Stimulated activated CD4-positive, alpha-beta T cell treated with anti-CD3 and anti-CD28 coated beads, Interleukin-1b, Interleukin-23, amount 100 ng/mL, for 48 hours (primary cell): ENCODE measurements around the gene CLDND1.
"Not testable (repeated sequence)": the region's sequence is repeated elsewhere in the genome, so short reads cannot be mapped to it uniquely, and the experiment has no call there.

Experiments
- DNase-seq: peaks from one replicate; pipeline ENCODE4 v3.0.0-alpha.2; 2020

The CLDND1 gene

DNA sequence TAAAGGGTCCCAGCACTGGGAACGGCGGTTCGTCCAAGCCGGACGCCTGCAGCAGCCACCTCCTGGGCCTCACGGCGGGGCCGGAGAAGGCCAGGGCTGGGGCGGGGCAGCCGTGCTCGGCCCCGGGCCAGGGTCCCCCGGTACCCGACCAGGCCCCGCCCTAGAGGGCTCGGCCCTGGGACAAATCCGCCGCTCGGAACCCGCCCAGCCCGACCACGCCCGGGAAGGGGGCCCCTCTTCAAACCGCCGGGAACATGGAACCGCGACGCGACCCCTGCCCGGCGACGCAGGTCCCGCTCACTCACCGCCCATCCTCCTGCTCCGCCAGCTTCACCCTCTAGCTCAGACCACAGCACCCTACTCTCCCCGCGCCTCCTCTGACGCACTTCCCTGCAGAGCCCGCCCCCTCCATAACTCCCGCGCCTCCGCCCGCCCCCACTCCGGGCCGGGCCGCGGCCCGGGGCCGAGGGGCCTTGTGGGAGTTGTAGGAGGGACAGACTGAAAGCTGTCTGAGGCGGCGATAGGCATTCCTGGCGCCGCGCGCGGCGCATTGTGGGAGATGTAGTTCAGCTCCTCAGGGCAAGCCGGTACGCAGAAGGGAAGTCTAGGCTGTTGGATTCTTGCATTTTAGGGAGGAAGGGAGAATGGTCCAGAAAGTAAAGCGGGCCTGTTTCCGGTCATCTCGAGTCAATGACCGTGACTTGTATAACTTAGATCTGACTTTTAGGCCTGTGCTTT, at the start of gene CLDND1:
TSS of gene CLDND1 (minus strand) at position 359 of the 738 bp plus-strand sequence. CDS start 1,478 bp downstream, outside the sequence.
- DNase-seq, result peak; percentile 95

DNA sequence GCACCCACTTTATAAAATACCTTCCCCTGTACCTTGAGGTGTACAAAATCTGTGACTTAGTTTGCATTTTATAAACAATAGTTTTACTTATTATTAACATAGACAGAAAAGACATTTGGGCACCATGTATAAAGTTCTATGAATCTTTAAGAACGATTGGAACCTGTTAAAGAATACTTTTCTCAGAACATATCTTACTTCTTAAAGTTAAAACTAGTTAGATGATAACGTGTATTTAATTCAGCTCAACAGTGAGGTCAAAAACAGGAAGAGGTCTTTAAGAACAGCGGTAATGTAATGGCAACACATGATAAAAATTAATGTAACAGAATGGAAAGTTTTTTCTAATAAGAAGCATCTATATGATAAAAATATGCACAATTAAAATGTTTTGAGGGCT, 45.7 kb upstream of the CLDND1 start:
- DNase-seq, result no peak

DNA sequence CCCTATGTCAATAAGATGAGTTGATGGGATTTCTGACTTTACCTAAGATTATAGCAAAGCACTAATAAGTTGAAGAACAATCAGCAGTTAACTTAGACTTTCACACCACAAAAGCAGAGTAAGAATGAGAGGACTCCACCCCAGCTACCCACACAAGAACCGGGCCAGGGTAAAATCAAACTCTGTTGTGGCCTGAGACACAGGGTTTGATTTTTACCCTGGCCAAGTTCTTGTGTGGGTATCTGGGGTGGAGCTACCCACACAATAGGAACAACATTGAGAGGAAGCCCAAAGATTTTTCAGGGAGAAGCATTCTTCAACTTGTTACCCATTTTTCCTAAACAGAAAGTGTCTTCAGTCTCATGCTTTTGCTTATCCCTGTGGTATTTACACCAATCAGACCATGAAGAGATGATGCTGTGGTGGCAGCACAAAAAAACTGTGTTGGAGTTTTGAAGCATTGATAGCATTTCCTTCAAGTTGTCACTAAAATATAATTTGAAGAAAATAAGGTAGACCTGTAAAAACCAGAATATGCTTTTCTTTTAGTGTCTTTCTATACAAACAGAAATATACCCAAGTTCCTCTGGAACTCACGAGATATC, 45.1 kb upstream of the CLDND1 start:
- no peak for DNase-seq

DNA sequence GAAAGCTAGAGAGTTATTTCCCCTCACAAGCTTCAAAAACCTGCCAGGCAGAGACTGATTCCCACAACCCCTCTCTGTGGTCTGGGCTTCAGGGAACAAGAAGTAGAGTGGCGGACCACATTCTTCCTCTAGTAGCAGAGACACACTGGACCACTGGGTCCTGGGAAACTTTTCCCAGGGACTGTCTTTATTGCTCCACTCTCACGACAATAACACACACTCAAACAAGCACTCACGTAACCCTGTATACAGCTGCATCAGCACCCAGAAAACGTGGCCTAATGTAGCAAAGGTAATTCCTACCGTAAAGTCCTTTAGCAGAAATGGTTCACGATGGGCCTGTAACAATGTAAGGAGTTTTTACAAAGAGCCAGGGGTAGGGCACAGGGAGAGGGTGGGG, 43.1 kb upstream of the CLDND1 start:
- no peak for DNase-seq

DNA sequence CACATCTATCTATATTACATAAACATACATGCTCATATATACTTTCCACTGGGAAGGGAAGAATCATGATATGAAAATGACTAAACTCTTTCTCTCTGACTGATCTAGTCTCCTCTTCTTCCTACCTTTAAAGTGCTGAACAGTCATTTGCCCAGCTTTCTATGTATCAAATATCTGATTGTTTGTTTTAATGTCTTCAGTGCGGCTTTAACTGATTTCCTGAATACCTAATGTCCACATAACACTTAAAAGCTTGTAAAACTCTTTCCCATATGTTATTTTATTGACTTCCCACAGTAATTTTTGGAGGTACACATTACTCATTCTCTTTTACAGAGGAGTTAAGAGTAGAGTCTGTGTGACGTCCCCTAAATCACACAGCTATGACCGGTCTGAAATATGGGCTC, 42.5 kb upstream of the CLDND1 start:
- DNase-seq, result no peak

DNA sequence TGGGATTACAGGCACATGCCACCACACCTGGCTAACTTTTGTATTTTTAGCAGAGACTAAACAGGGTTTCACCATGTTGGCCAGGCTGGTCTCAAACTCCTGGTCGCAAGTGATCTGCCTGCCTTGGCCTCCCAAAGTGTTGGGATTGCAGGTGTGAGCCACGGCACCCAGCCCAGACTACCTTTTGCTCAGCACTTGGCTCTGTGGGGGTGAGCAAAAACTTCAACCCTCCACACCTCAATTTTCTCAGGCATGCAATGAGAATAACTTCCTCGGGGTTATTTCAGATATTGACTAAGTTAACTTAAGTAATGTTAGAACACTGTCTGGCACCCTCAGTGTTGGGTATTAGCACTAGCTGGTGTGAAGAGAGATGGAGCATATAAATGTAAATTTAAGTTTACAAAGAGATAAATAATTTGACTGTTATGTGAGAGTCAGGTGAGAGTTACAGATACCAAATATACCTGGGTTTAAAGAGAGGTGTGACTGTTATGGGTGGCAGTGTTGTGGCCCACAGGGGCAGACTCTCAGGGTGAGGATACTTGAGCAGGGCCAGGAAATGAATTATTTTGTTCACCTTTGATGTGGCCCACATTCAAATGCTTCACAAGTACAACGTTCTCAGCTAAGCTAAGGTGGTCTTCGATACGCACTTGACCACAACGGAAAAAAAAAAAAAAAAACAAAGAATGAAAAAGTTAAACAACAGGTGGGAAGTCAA, 41.7 kb upstream of the CLDND1 start:
- no peak for DNase-seq

DNA sequence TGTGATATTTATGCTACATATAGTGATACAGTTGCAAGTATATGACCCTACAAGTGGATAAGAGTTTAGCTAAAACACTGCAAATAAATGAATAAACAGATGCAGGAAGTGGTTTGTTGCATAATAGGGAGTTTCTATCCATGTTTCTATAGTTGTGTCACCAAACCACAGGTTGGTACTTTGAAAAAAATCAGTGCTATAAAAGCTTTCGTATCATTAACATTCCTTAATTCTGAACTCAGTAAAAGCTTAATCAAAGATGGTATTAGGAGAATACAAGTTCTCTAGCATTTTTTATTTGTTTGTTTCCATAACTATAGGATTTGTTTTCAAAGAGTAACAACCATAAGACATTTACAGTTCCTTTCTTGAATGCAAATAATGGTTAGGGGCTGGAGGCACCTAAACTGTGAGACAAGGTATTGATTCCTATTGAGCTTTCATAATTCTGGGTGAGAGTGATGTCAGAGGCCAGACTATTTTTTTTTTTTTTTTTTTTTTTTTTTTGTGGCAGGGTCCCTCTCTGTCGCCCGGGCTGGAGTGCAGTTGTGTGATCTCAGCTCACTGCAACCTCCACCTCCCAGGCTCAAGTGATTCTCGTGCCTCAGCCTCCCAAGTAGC, 41.1 kb upstream of the CLDND1 start:
- DNase-seq, result no peak

DNA sequence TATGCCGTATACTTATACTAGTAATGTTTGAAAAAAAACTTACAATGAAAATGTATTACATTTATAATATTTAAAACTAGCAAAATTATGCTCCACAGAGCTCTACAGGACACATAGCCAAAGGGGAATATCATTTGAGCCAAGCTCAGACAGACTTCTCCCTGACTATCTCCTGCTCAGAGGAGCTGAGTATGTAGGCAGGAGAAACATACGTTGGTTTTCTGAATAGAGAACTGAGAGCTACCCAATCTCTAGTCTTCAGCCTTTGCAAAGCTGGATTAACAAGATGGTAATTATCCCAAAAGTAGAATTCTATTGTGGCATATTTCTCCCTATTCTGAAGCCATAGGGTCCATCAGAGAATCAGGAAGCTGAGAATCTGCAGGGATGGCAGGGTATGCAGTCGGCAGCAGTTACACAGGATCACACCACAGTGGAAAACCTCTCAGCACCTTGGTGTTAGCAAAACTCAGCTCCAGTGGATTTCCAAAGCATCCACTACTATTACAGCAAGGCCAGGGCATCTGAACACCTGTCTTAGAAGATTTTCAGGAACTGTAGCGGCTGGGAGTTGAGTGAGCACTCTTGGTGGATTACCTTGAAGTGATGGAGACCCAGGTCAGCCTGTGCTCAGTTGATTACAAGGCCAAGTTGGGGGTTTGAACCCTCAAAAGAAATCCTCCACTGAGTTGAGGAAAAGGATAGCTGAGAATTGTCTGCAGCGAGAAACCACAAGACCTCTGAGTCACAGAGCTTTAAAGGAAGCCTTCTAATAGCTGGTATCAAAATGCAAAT, 39.2 kb upstream of the CLDND1 start:
- DNase-seq, result no peak

DNA sequence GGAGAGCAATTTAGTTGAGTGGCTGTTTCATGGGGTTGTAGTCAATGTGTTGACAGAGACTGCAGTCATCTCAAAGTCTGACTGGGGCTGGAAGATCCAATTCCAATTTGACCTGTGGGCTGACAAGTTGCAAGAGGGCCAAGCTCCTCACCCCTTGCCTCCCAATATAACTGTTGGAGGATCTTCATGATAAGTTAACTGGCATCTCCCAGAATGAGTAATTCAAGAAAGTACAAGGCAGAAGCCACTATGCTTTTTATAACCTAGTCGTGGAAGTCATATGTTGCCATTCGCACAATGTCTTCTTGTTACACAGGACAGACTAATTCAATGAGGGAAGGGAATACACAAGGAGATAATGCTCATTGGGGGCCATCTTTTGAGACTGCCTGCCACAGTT, 38.2 kb upstream of the CLDND1 start:
- no peak for DNase-seq

DNA sequence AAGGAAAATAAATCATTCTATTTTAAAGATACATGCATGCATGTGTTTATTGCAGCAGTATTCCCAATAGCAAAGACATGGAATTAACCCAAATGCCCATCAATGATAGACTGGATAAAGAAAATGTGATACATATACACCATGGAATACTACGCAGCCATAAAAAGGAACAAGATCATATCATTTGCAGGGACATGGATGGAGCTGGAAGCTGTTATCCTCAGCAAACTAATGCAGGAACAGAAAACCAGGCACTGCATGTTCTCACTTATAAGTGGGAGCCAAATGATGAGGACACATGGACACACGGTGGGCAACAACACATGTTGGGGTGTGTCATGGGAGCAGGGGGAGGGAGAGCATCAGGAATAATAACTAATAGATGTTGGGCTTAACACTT, 37.1 kb upstream of the CLDND1 start:
- DNase-seq, result not testable (repeated sequence)

DNA sequence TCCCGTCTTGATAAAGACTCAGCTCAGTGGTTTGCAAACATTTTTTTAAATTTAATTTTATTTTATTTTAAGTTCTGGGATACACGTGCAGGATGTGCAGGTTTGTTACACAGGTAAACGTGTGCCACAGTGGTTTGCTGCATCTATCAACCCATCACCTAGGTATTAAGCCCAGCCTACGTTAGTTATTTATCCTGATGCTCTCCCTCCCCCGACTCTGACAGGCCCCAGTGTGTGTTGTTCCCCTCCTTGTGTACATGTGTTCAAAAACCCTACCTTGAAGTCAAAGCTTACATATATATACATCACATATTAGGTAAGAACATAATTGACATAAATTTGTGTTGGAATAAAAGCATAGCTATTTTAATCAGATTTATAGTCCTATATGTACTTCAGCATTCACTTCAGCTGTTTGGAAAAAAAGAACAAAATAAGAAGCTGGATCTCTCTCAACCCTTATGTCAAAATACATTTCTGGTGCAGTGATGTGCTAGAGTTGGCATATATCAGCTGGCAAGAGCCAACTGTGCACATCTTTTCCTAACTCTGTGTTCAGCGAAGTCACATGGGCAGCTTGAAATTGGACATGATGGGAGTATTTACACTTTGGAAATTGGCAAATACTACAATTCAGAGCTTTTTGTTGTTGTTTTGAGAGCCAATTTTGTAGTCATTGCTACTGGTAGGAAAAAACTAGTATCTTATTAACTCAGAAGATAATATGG, 35.6 kb upstream of the CLDND1 start:
- DNase-seq, result no peak

DNA sequence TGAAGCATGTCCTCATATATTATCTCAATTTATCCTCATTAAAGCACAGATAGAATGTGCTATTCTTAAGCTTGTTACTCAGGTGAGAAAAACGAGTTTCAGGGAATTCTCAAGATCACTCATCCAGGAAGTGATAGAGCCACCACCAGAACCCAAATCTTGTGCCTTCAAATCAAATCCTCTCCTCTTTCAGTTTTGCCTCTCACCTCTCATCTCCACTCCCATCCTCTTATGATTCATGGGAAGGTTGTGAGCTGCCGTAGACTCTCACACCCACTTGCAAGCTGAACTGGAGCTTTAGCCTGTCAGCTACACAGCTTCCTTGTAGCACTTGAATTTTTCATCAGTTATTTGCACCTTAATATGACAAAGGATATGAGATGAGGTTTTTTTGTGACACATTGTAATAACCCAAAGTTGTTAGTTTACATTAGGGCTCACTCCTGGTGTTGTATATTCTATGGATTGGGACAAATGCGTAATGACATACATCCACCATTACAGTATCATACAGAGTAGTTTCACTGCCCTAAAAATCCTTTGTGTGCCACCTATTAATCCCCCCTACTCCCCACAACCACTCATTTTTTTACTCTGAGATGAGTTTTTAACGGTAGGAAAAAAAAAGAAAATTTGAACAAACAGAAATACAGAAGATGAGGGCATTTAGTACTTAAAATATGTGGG, 34.8 kb upstream of the CLDND1 start:
- peak; percentile 72 for DNase-seq

DNA sequence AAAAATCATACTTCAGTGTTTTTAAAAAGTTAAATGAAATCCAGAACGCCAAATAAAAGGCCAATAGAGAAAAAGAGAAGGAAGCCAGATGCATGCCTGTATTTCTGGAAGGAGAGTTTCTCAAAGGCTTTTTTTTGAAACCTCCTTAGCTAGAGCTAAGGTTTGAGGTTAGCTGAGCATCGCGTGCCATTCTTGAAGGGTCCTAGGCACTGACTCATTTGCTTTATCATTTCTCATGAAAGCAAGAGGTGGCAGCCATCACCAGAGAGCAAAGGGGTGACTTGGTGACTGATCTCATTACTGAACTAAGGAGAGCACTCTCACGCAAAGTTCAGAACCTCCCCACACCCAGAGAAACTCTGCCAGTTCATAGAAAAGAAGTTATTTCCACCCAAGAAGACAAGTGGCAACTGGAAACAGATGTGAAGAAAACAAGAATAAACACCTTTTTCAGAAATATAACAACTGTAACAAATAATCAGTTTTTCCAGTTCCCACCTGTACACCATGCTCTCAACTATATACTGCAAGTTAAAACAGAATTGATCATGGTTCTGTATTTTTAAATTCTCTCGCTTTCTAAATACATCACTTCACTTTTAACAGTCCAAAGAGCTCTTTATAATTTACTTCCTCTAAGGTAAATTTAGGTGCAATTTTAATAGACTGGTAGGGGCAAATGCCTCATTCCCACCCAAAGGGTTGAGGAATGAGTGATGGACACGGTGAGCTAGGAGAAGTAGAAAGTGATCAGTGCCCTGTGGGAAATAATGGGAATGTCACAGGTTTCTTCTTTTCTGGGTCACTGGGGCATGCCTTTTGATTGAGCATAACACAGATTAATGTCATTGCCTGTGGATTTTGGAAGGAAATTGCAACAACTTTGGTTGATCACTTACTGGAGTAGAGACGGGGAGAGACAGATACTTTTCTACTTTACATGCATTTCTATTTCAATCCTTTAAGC, 33.7 kb upstream of the CLDND1 start:
- DNase-seq, result peak; percentile 88

DNA sequence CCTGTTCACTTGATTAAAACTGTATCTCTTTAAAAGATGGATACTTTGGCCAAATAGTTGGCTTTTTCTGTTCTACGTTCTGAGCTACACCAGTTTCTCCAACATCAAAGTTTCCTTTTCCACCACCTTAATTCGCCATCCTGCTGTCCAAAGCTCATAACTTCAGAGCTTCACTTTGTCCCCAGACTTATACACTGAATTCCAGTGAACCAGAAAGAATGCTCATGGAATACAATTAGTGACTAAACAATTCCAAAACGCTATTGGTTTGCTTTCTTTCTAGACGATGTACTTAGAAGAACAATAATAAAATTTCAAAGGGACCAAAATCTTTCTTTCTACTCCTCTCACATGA, 32.3 kb upstream of the CLDND1 start:
- no peak for DNase-seq

DNA sequence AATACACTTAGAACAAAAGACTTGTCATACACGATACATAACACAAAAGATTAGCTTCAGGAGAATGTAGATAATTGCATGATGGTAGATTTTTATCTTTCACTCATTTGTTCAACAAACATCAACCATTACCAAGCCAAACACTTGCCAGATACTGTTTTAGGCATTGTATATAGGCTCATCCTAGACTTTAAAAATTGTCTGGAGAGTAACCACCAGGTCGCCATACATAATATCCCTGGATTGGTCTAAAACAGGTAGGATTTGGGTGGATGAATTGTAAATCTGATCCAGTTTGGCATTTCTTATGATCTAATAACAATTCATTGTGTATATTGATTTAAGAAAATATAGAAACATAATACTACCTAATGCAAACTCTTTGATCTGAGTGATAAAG, 31.9 kb upstream of the CLDND1 start:
- DNase-seq, result no peak

DNA sequence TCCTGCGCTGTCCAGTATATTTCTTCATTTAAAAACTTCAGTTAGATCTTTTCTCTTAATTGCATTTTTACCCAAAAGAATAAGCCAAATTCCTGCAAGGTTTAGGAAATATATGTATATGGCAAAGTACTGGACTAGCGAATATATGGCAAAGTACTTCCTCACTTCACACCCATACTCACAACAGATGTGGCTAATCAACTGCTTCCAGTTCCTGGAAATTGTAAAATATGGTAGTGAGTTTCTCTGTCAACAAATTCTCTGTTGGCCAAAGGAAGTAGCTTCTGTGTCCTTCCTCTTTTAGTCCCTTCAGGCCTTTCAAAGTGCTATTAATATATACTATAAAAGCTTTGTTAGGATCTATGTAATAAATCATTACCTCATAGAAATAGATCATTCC, 31.1 kb upstream of the CLDND1 start:
- no peak for DNase-seq

DNA sequence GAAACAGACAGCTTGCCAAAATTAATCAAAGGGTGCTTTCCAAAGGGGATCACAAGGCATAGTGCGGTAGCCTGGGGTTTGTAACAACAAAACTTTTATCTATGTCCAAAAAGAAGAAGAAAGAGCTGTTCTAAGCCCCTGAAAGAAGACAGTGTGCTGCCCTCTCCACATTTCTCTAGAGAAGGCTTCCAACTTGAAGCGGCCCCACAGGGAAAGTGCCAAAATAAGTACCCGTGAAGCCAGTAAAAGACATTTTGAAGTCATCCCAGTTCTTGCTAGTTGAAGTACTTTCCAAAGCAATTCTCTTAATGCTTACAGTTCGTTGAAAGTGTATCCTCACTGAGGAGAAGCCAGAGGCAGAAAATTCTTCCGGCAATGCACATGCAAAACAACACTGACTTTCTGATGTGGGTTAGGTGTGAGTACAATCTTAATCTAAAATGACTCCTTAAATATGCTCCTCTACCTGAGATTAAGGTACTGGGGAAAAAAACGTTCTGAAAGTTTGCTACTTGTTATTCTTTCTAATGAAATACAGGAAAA, 30.4 kb upstream of the CLDND1 start:
- no peak for DNase-seq

DNA sequence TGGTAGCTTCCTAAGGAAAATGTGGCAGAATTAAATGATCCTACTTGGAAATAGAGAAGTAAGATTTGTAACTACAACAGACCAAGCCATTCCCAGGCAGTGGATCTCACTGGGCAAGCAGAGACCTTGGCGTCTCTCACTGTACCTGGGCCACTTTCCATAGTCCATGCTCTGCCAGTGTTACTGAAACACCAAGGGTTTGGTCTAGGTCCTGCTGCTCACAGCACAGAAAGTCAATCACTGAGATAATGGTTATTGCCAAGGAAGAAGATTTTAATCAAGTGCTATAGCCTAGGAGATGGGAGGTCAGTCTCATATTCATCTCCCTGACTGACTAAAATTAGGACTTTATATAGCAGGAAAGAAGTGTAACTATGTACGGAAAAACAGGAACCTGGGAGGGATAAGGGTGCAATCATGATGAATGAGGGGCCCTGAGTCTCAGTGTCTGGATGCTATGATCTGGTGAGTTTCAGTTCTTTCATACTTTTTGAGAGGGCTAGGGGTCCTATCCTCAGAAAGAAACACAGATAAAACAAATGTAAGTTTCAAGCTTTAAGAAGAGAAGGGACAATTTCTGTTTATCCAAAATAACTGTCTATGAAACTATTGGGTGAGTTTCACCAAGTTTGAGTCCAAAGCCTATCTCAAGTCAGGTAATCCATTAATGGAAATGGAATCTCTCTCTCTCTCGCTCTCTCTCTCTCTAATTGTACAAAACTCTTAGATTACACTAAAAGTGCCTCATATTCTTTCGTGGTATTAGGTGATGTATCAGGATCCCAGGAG, 29.7 kb upstream of the CLDND1 start:
- no peak for DNase-seq

DNA sequence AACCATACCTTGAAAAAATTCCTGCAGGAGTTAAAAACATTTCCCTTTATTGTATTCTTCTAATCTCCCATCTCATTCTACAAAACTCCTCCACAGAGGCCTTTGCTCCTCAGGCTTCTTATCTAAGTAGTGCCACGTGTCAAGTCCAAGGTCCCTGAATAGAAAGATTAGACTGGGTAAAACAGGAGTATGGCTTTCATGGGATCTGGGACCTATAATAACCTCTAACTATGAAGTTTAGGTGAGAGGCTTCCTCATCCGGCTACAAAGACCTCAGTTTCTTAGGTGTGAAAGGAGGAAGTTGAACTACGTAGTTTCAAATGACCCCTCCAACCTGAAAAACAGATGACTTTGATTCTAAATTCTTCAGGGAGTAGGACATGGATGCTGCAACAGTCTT, 29.1 kb upstream of the CLDND1 start:
- no peak for DNase-seq
